ENCODE data around the gene GPC4. TPM values are rescaled to one million over a fixed set of nuclear protein-coding genes. Genes with fewer than 3 reads are reported as not detected.
A peak's percentile ranks its signal among the peaks of the same experiment; 100 is the strongest.

Gene GPC4
- polyA plus RNA-seq, 2 of the 4 experiments (the other 2 are of a cell fraction) = 0.01 to 0.03 TPM

- no peaks in the 10 kb centered on the region for H3K4me1 ChIP-seq
- POLR2A ChIA-PET = no interaction called here
- H3K4me2 ChIP-seq = no peak overlapping the region
- no peaks in the 10 kb centered on the region for H3K9me3 ChIP-seq
- ATAC-seq = no peak
- no peak for FAIRE-seq
- WGBS (ENCODE audit: missing lambda C conversion rate) = 25% methylated on average over 4 of the region's 4 CpGs
- H3K27ac ChIP-seq = no peak overlapping the region
- TF ChIP-seq MAX (IDR thresholded peaks at IDR 0.05) = no peak
- TF ChIP-seq, protein P1, sequence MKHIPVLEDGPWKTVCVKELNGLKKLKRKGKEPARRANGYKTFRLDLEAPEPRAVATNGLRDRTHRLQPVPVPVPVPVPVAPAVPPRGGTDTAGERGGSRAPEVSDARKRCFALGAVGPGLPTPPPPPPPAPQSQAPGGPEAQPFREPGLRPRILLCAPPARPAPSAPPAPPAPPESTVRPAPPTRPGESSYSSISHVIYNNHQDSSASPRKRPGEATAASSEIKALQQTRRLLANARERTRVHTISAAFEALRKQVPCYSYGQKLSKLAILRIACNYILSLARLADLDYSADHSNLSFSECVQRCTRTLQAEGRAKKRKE (CRISPR knock-in tag; IDR thresholded peaks at IDR 0.05; ENCODE audit: low read depth) = no peak
- TF ChIP-seq HOXA7 (CRISPR knock-in tag; IDR thresholded peaks at IDR 0.05) = no peak
- no peak for TF ChIP-seq MAFK (IDR thresholded peaks at IDR 0.05; ENCODE audit: partially characterized antibody)
- CTCF ChIA-PET = interaction anchor here (1.0 kb wide), 1 partner anchor 793 kb away, joined by 3 read pairs; no protein-coding TSS in a partner anchor
- DNase-seq (ENCODE audit: low read depth in 1 of 2, low spot score in 1 of 2) = peak in 1 of 2 experiments; percentile 10
- no peak overlapping the region for H3K4me3 ChIP-seq
Measured at GRCh38 chrX:133434197-133434820, 19.0 kb upstream of the GPC4 start.

GRCh38 chrX:133419911-133420310, 4.6 kb upstream of the GPC4 start:
- 0 out of 2 replicates have a peak, but pooled peaks have one; percentile 12 for TF ChIP-seq ZC3H11A (IDR thresholded peaks at IDR 0.05)
- no peak for TF ChIP-seq PHF8 (IDR thresholded peaks at IDR 0.05; ENCODE audit: borderline replicate concordance, low read depth)
- ChIA-PET POLR2A (no interaction called here), CTCF (no interaction called here)
- no peak overlapping the region for H3K4me3 ChIP-seq
- 0 out of 3 replicates have a peak, but pooled peaks cover 3% of the 10 kb centered on the region for H3K4me1 ChIP-seq
- no peak overlapping the region for H3K4me2 ChIP-seq
- FAIRE-seq = no peak
- H3K27ac ChIP-seq = no peak overlapping the region
- no peak for DNase-seq (ENCODE audit: low read depth in 1 of 2, low spot score in 1 of 2)
- 75% methylated on average over 2 of the region's 2 CpGs for WGBS (ENCODE audit: missing lambda C conversion rate)
- no peak for ATAC-seq
- no peaks in the 10 kb centered on the region for H3K9me3 ChIP-seq

DNA sequence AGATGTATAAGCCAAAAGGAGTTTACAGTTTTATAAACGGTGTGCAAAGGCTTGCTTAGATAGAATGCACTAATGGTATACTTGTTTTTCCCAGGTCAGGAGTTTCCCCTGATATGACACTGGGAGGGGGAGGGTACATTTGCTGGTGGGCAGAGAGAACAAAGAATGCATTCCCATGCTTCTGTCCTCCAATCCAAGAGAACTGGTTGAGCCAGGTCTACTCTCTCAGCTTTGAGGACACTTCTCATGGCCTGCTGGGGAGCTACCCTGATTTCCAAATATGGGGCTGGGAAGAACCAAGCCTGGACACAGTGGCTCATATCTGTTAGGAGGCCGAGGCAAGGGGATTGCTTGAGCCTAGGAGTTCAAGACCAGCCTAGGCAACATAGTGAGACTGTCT, 3.3 kb upstream of the GPC4 start:
- no peak for DNase-seq (ENCODE audit: low read depth in 1 of 2, low spot score in 1 of 2)
- WGBS (ENCODE audit: missing lambda C conversion rate) = 3% methylated on average over 2 of the region's 2 CpGs
- no peak for FAIRE-seq
- no peak for TF ChIP-seq NFE2L2 (conservative IDR thresholded peaks at IDR 0.05; ENCODE audit: low read length)
- no peak for TF ChIP-seq MAZ (IDR thresholded peaks at IDR 0.05; ENCODE audit: borderline replicate concordance, low read depth, low read length)
- TF ChIP-seq RCOR1 (IDR thresholded peaks at IDR 0.05; ENCODE audit: low read depth, low read length) = no peak
- TF ChIP-seq JUN (IDR thresholded peaks at IDR 0.05) = no peak
- TF ChIP-seq PBX3 (IDR thresholded peaks at IDR 0.05) = no peak
- no peak for TF ChIP-seq CHD4 (IDR thresholded peaks at IDR 0.05; ENCODE audit: borderline replicate concordance)
- no peak overlapping the region for H3K4me2 ChIP-seq
- H3K4me1 ChIP-seq = peaks cover 8% of the 10 kb centered on the region; the same call in 2 of the 3 replicates
- no peak for ATAC-seq
- ChIA-PET POLR2A (no interaction called here), CTCF (no interaction called here)
- no peaks in the 10 kb centered on the region for H3K9me3 ChIP-seq
- H3K4me3 ChIP-seq = no peak overlapping the region
- no peak overlapping the region for H3K27ac ChIP-seq

- WGBS (ENCODE audit: missing lambda C conversion rate) = 2% methylated on average over 5 of the region's 6 CpGs
- Histone ChIP-seq H3K4me1 (peaks cover 8% of the 10 kb centered on the region; the same call in 2 of the 3 replicates), H3K9me3 (no peaks in the 10 kb centered on the region), H3K27ac (no peak overlapping the region), H3K4me3 (no peak overlapping the region), H3K4me2 (no peak overlapping the region)
- FAIRE-seq = no peak
- no peak for ATAC-seq
- TF ChIP-seq POLR2AphosphoS2 (conservative IDR thresholded peaks at IDR 0.05; ENCODE audit: low read length) (no peak), FOXS1 (CRISPR knock-in tag; IDR thresholded peaks at IDR 0.05) (no peak)
- POLR2A ChIA-PET = no interaction called here
- CTCF ChIA-PET = no interaction called here
- no peak for DNase-seq (ENCODE audit: low read depth in 1 of 2, low spot score in 1 of 2)
Measured at GRCh38 chrX:133417364-133417763, 2.1 kb upstream of the GPC4 start.

Measured in A549 (cell line).